ENCODE data around the gene RGS12.

Gene RGS12

DNA sequence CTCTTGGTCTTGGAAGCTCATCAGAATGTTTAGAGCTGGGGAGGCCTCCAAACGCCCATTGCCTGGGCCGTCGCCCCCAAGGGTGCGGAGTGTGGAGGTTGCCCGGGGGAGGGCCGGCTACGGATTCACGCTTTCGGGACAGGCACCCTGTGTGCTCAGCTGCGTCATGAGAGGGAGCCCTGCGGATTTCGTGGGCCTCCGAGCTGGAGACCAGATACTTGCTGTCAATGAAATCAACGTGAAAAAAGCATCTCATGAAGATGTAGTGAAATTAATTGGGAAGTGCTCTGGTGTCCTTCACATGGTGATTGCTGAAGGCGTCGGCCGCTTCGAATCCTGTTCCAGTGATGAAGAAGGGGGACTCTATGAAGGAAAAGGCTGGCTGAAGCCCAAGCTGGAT, 23.3 kb downstream of the RGS12 start:
- H3K4me1 Mint-ChIP-seq (ENCODE audit: low read depth), result no peaks in the 10 kb centered on the region
- no peak overlapping the region for H3K4me3 Mint-ChIP-seq
- no peaks in the 10 kb centered on the region for H3K36me3 Mint-ChIP-seq (ENCODE audit: low read depth)
- no peaks in the 10 kb centered on the region for H3K27me3 Mint-ChIP-seq (ENCODE audit: low read depth)
- H3K27ac Mint-ChIP-seq, result no peak overlapping the region
- H3K9me3 Mint-ChIP-seq, result no peaks in the 10 kb centered on the region

GRCh38 chr4:3317011-3317655, 24.3 kb downstream of the RGS12 start:
- H3K27ac Mint-ChIP-seq, result no peak overlapping the region
- no peaks in the 10 kb centered on the region for H3K27me3 Mint-ChIP-seq (ENCODE audit: low read depth)
- no peaks in the 10 kb centered on the region for H3K9me3 Mint-ChIP-seq
- H3K4me1 Mint-ChIP-seq (ENCODE audit: low read depth), result no peaks in the 10 kb centered on the region
- no peaks in the 10 kb centered on the region for H3K36me3 Mint-ChIP-seq (ENCODE audit: low read depth)
- no peak overlapping the region for H3K4me3 Mint-ChIP-seq

DNA sequence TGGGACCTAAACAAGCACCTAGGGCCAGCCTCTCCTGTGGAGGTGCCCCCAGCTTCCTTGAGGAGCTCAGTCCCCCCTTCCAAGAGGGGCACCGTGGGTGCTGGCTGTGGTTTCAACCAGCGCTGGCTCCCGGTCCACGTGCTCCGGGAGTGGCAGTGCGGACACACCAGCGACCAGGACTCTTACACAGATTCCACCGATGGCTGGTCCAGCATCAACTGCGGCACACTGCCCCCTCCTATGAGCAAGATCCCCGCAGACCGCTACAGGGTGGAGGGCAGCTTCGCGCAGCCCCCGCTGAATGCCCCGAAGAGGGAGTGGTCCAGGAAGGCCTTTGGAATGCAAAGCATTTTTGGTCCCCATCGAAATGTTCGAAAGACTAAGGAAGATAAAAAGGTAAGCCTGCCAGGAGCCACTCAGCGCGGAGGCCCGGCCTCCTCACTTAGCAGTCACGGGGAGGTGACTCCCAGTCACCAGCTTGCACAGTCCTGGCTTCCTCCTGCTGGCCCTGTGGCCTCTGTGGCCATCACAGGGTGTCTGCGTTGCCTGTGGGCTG, 24.9 kb downstream of the RGS12 start:
- H3K4me3 Mint-ChIP-seq, result no peak overlapping the region
- H3K4me1 Mint-ChIP-seq (ENCODE audit: low read depth), result no peaks in the 10 kb centered on the region
- H3K27ac Mint-ChIP-seq, result no peak overlapping the region
- no peaks in the 10 kb centered on the region for H3K36me3 Mint-ChIP-seq (ENCODE audit: low read depth)
- H3K9me3 Mint-ChIP-seq, result no peaks in the 10 kb centered on the region
- no peaks in the 10 kb centered on the region for H3K27me3 Mint-ChIP-seq (ENCODE audit: low read depth)

GRCh38 chr4:3318561-3319021, 25.8 kb downstream of the RGS12 start:
- H3K27ac Mint-ChIP-seq, result no peak overlapping the region
- H3K4me1 Mint-ChIP-seq (ENCODE audit: low read depth), result no peaks in the 10 kb centered on the region
- H3K27me3 Mint-ChIP-seq (ENCODE audit: low read depth), result no peaks in the 10 kb centered on the region

DNA sequence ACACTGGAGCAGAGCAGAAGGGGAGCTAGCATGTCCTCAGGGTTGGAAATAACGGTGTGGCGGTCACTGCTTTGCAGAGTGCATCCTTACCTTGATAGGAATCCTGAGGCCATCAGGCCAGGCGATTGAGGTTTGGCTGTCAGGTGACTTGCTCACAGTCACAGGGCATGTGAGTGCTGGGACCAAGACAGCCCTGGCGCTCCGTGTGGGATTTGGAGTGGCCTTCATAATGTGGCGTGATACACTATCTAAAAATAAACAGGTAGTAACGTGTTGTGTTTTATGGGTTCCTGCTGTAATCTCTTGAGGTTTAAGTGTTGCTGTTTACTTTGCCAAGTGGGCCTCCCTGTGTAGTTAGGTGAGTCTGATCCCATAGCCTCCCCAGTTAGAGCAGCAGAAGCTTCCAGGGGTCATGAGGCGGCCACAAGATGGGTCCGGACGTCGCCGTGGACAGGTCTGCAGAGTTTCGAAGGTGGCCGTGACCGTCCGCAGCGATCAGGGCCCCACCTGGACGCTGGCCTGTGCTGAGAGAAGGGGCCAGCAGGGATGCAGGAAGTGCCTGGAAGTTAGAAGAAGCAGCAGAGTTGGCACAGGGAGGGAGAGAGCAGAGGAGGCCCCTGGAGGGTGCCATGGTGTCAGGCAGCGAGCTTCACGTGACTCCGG, 27.7 kb downstream of the RGS12 start:
- peaks cover 4% of the 10 kb centered on the region for H3K27me3 Mint-ChIP-seq (ENCODE audit: low read depth)
- no peaks in the 10 kb centered on the region for H3K9me3 Mint-ChIP-seq
- H3K4me1 Mint-ChIP-seq (ENCODE audit: low read depth), result no peaks in the 10 kb centered on the region
- H3K4me3 Mint-ChIP-seq, result no peak overlapping the region
- no peaks in the 10 kb centered on the region for H3K36me3 Mint-ChIP-seq (ENCODE audit: low read depth)
- no peak overlapping the region for H3K27ac Mint-ChIP-seq

More at GRCh38 chr4:3318561-3319021, 25.8 kb downstream of the RGS12 start:
- Mint-ChIP-seq H3K4me3 (no peak overlapping the region), H3K36me3 (ENCODE audit: low read depth) (no peaks in the 10 kb centered on the region), H3K9me3 (no peaks in the 10 kb centered on the region)

DNA sequence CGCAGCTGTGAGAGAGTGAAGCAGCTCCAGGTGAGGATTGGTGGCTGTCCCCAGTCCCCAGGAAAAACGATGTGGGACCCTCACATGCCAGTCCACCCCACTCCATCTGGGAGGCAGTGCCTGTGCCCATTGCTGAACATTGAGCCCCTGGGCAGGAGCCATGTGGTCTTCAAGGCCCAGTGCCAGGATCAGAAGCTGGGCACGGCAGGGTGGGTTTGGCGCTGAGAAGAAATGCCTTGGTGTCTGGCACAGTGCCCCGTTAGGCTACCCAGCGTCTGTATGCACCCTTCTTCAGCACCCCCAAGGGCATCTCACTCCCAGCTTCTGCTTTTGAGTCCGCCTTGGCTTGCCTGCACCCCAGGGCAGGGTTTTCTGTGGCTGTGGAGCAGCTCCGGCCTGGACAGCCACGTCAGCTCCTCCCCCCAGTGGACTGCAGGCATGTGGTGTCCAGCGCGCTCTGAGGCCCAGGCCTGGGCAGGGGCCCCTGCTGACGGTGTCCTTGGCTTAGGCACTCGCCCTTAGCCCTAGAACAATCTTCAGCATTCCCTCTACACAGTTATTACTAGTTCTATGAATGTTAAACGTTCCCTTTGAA, 28.6 kb downstream of the RGS12 start:
- Mint-ChIP-seq H3K27me3 (ENCODE audit: low read depth) (peaks cover 10% of the 10 kb centered on the region), H3K27ac (no peak overlapping the region), H3K4me1 (ENCODE audit: low read depth) (no peaks in the 10 kb centered on the region), H3K4me3 (no peak overlapping the region), H3K9me3 (no peaks in the 10 kb centered on the region), H3K36me3 (ENCODE audit: low read depth) (no peaks in the 10 kb centered on the region)

DNA sequence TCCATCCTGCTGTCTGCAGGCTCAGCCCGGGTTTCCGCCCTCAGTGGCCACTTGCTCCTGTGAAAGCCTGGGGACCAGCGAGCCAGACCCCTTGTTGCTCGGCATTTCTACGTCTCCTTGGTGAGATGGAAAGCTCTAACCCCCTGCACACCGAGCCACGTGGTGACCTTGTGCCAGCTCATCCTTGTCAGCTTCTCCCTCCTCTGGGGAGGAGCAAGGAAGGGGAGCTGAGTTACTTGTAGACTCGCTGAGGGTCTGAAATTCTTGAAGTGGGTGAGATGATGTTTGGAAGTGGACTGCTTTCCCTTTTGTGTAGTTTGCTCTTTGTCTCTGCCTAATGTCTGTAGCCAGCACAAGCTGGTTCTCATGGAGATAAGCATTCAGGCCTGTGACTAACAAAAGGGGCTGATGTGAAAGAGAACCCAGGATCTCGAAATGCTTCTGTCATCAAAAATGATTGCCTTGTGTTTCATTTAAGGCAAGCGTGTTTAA, 29.3 kb downstream of the RGS12 start:
- peaks cover 16% of the 10 kb centered on the region for H3K27me3 Mint-ChIP-seq (ENCODE audit: low read depth)
- no peak overlapping the region for H3K4me3 Mint-ChIP-seq
- no peaks in the 10 kb centered on the region for H3K9me3 Mint-ChIP-seq
- no peak overlapping the region for H3K27ac Mint-ChIP-seq
- no peaks in the 10 kb centered on the region for H3K4me1 Mint-ChIP-seq (ENCODE audit: low read depth)
- no peaks in the 10 kb centered on the region for H3K36me3 Mint-ChIP-seq (ENCODE audit: low read depth)

DNA sequence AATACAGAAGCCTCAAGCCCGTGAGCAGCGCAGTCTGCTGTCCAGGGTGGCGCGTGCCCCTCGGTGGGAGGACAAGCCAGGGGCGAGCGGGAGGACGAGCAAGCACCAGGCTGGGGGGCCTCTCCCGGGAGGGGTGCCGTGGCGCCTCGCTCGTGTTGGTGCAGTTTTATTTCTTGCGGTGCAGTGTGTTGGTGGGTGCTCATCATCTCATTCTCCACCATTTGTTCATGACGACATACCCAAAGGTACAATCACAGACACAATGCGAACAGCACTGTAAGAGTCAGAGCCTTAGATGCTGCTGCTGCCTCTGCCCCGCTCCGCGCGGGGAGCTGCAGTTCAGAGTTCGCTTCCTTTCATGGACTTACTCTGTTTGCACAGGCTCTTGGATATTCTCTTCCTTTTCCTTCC, 30.3 kb downstream of the RGS12 start:
- Mint-ChIP-seq H3K9me3 (no peaks in the 10 kb centered on the region), H3K27ac (no peak overlapping the region), H3K4me1 (ENCODE audit: low read depth) (no peaks in the 10 kb centered on the region), H3K27me3 (ENCODE audit: low read depth) (peaks cover 20% of the 10 kb centered on the region), H3K4me3 (no peak overlapping the region), H3K36me3 (ENCODE audit: low read depth) (no peaks in the 10 kb centered on the region)

- H3K27me3 Mint-ChIP-seq (ENCODE audit: low read depth), result peaks cover 20% of the 10 kb centered on the region
These were observed 31.4 kb downstream of the RGS12 start for GRCh38 chr4:3324093-3324815.

GRCh38 chr4:3328814-3329663, 36.2 kb downstream of the RGS12 start:
- H3K36me3 Mint-ChIP-seq (ENCODE audit: low read depth), result no peaks in the 10 kb centered on the region
- no peaks in the 10 kb centered on the region for H3K9me3 Mint-ChIP-seq
- H3K27ac Mint-ChIP-seq, result no peak overlapping the region
- H3K4me1 Mint-ChIP-seq (ENCODE audit: low read depth), result no peaks in the 10 kb centered on the region
- no peak overlapping the region for H3K4me3 Mint-ChIP-seq
- peaks cover 27% of the 10 kb centered on the region for H3K27me3 Mint-ChIP-seq (ENCODE audit: low read depth)

More at GRCh38 chr4:3324093-3324815, 31.4 kb downstream of the RGS12 start:
- Mint-ChIP-seq H3K4me1 (ENCODE audit: low read depth) (no peaks in the 10 kb centered on the region), H3K27ac (no peak overlapping the region), H3K9me3 (no peaks in the 10 kb centered on the region), H3K36me3 (ENCODE audit: low read depth) (no peaks in the 10 kb centered on the region), H3K4me3 (no peak overlapping the region)

GRCh38 chr4:3329887-3330286, 37.1 kb downstream of the RGS12 start:
- Mint-ChIP-seq H3K9me3 (no peaks in the 10 kb centered on the region), H3K27me3 (ENCODE audit: low read depth) (peaks cover 27% of the 10 kb centered on the region), H3K4me3 (no peak overlapping the region), H3K36me3 (ENCODE audit: low read depth) (no peaks in the 10 kb centered on the region), H3K27ac (no peak overlapping the region), H3K4me1 (ENCODE audit: low read depth) (no peaks in the 10 kb centered on the region)

DNA sequence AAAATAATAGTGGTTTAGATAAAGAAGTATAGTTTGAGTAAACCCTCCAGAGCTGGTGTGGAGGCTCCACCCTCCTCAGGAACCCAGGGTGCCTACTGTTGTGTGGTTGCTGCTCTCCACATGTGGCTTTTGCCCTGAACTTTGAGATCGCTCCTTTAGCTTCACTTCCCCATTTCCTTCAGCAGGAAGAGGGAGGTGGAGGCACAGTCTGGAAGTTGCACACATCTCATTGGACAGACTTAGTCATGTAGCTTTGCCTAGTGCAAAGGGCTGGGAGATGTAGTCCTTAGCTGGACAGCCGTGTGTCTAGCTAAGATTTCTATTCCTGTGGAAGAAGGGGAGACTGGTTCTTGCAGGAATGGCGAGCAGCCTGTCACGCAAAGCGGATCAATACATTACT, 37.9 kb downstream of the RGS12 start:
- Mint-ChIP-seq H3K27ac (no peak overlapping the region), H3K4me1 (ENCODE audit: low read depth) (no peaks in the 10 kb centered on the region), H3K4me3 (no peak overlapping the region), H3K36me3 (ENCODE audit: low read depth) (no peaks in the 10 kb centered on the region), H3K9me3 (no peaks in the 10 kb centered on the region), H3K27me3 (ENCODE audit: low read depth) (peaks cover 22% of the 10 kb centered on the region)

DNA sequence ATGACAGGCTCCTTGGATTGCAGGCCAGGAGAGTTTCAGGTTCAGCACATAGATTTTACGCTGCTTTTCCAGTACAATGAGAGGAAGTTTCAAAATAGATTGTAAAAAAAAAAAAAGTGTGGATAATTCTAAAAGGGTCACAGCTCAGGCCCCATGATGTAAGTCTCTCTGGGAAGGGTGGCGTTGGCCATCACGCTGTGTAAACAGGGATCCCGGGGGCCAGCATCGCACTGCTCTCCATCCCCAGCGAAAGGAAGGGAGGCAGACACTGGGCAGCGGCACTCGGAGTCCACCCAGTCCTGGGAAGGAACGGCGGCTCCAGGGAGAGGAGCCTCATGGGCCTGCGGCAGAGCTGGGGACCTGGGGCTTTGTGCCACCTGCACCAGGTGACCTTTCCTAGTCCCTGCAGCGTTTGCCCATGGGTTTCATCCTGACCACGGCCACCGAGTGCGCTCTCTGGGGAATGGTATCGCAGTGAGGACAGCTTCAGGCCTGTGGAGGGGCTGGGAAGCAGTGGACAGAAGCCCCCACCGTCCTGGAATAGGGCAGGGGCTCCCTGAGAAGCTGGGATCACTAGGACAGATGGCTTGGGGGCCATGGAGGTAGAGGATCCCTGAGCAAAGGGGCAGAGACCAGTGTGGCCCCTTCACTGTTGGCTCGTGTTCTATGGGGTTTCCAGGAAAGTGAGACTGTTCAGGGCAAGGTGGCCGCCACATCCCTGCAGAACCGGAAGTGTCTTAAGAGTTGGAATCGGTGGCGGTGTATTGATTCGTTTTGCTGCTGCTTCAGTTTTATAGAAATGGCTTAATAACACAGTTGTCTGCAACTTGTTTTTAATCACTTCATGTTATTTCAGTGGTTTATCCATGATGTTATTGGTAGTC, 38.9 kb downstream of the RGS12 start:
- Mint-ChIP-seq H3K4me3 (no peak overlapping the region), H3K27ac (no peak overlapping the region), H3K4me1 (ENCODE audit: low read depth) (no peaks in the 10 kb centered on the region), H3K36me3 (ENCODE audit: low read depth) (no peaks in the 10 kb centered on the region), H3K27me3 (ENCODE audit: low read depth) (peaks cover 15% of the 10 kb centered on the region), H3K9me3 (no peaks in the 10 kb centered on the region)

Data from T-helper 1 cell treated with Interleukin-12 subunit alpha and Interleukin-12 subunit beta and Interleukin-4 antibody, amounts not matched to agents 30 μg/mL and 1 μg/mL, for 36 hours (primary cell).